Measurements from ENCODE around the gene RPRD1A.

DNA sequence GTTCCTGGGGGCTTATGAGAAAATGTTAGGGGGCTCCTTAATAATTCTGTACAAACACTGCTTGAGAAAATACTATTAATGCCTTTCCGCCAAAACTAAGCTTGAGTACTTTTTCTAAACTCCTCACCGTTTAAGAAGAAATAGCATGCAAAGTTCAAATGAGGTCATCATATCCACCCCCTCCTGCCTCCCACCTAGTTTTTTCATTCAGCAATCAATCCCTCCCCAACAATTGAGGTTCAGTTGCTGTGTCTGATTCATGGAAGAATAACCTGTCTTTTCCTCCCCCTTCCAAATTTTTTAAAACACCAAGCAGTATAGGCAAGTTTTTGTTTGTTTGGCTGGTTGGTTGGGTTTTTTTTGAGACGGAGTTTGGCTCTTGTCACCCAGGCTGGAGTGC lies 119.3 kb downstream of the RPRD1A start:
- TF ChIP-seq TAF1 (IDR thresholded peaks at IDR 0.05; ENCODE audit: borderline replicate concordance, low read depth, low read length) = no peak
- no peak for TF ChIP-seq POLR2AphosphoS5 (IDR thresholded peaks at IDR 0.05; ENCODE audit: low read depth, low read length)
